Smooth muscle cell of trachea (primary cell): ENCODE data around the gene NAV2. TPM values are rescaled to one million over a fixed set of nuclear protein-coding genes. Genes with fewer than 3 reads are reported as not detected.

Experiments used
- total RNA-seq: library from RNA; depleted of rRNA; stranded (reverse); fragments of >200 nt; gene quantifications from 2 replicates; pipeline ENCODE4 v1.2.1, GENCODE V29; 2014

The NAV2 gene, protein sequence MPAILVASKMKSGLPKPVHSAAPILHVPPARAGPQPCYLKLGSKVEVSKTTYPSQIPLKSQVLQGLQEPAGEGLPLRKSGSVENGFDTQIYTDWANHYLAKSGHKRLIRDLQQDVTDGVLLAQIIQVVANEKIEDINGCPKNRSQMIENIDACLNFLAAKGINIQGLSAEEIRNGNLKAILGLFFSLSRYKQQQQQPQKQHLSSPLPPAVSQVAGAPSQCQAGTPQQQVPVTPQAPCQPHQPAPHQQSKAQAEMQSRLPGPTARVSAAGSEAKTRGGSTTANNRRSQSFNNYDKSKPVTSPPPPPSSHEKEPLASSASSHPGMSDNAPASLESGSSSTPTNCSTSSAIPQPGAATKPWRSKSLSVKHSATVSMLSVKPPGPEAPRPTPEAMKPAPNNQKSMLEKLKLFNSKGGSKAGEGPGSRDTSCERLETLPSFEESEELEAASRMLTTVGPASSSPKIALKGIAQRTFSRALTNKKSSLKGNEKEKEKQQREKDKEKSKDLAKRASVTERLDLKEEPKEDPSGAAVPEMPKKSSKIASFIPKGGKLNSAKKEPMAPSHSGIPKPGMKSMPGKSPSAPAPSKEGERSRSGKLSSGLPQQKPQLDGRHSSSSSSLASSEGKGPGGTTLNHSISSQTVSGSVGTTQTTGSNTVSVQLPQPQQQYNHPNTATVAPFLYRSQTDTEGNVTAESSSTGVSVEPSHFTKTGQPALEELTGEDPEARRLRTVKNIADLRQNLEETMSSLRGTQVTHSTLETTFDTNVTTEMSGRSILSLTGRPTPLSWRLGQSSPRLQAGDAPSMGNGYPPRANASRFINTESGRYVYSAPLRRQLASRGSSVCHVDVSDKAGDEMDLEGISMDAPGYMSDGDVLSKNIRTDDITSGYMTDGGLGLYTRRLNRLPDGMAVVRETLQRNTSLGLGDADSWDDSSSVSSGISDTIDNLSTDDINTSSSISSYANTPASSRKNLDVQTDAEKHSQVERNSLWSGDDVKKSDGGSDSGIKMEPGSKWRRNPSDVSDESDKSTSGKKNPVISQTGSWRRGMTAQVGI (N-terminal part only)
- 25.3 and 34.8 TPM in 2 replicates for total RNA-seq

GRCh38 chr11:19712281-19713195 lies at the start of gene NAV2:
Gene NAV2 (plus strand): TSS chr11:19712837. CDS start chr11:19713696, 859 bp downstream.

DNA sequence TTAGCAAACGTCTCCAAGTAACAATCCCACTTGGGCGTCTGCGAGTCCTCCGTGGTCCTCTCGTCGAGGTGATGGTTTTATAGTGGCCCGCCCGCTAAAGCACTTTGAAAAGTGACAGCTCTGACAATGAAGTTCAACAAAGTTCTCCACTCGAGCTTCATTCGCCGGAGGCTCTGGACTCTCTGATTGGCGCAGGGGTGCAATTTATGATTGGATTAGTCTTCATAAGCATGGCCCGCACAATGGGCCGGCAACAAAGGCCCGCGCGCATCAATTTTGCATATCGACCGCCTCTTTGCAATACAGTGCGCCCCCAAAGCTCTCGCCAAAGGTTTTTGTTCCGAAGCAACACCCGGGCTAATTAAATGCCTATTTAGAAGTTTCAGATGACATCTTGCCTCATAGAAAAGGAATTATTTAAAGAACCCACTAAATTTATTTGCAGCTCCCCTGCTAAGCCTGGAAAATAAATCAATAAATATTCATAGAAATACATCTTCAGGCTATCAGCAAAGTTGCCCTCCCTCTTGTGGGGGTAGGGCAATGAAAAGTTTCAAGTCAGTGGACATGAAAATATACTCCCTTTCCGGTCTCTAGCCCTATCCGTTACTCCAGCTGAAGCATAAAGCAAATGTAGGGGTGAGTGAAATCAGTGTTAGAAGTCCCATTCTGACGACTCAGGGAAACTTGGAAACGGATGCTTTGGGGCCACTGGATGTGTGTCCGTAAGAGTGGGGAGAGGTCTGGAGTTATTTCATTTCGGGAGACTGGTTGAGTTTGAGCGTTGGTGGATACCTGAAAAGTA lies 448.0 kb downstream of the NAV2 start, which contains the start of gene DBX1:
Gene DBX1 (minus strand): TSS at position 51 of the 805 bp plus-strand sequence. CDS start 151 bp downstream, outside the sequence.

